Left renal pelvis (tissue), 4 donors: ENCODE data around the gene BCL3. TPM values are rescaled to one million over a fixed set of nuclear protein-coding genes. Genes with fewer than 3 reads are reported as not detected.
"Not testable (repeated sequence)": the region's sequence is repeated elsewhere in the genome, so short reads cannot be mapped to it uniquely, and the experiment has no call there.

ENCODE experiments used
- DNase-seq, 4 donors: peaks; one replicate each; pipeline ENCODE4 v3.0.0-alpha.2; 2013; ENCODE audit warnings: low read depth in 4 of 4, low spot score in 3 of 4
- polyA plus RNA-seq, 4 donors: library from polyadenylated mRNA; unstranded; fragments of 120-200 nt; gene quantifications; one replicate each; pipeline ENCODE4 v1.2.1, GENCODE V29; 2013; ENCODE audit not compliant: insufficient read length in 4 of 4

BCL3 gene
- polyA plus RNA-seq, 4 donors = 5.5 to 16.5 (median 8.8) TPM

DNA sequence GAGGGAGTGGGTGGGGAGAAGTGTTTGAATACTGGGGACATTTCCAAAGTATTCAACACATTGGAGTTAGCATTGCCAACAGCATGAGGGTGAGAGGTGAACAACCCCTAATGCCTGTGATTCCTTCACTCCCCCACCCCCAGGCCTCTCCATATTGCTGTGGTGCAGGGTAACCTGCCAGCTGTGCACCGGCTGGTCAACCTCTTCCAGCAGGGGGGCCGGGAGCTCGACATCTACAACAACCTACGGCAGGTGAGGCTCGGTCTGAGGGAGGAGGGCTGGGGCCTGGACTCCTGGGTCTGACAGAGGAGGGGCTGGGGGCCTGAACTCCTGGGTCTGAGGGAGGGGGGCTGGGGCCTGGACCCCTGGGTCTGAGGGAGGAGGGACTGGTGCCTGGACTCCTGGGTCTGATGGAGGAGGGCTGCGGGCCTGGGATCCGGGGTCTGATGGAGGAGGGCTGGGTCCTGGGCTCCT is 7.6 kb downstream of the BCL3 start:
- DNase-seq = no peak

DNA sequence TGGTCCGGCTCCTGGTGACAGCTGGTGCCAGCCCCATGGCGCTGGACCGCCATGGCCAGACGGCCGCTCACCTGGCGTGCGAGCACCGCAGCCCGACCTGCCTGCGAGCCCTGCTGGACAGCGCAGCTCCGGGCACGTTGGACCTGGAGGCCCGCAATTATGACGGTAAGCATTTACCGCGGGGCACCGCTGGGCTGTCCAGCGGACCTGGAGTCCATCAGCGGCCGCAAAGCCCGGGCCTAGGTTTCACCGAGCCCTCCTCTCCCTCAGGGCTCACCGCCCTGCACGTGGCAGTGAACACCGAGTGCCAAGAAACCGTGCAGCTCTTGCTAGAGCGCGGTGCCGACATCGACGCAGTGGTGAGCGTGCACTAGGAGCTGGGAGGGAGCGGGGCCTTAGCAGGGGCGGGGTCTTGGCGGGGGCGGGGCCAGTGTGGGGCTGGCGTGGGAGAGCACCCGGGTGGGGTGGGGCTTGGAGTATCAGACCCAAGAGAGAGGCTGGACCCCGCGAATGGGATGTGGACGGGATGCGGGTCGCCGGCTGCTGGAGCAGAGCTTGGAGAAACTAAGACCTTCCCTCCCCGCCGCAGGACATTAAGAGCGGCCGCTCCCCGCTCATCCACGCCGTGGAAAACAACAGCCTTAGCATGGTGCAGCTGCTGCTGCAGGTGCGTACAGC is 8.7 kb downstream of the BCL3 start:
- no peak for DNase-seq

DNA sequence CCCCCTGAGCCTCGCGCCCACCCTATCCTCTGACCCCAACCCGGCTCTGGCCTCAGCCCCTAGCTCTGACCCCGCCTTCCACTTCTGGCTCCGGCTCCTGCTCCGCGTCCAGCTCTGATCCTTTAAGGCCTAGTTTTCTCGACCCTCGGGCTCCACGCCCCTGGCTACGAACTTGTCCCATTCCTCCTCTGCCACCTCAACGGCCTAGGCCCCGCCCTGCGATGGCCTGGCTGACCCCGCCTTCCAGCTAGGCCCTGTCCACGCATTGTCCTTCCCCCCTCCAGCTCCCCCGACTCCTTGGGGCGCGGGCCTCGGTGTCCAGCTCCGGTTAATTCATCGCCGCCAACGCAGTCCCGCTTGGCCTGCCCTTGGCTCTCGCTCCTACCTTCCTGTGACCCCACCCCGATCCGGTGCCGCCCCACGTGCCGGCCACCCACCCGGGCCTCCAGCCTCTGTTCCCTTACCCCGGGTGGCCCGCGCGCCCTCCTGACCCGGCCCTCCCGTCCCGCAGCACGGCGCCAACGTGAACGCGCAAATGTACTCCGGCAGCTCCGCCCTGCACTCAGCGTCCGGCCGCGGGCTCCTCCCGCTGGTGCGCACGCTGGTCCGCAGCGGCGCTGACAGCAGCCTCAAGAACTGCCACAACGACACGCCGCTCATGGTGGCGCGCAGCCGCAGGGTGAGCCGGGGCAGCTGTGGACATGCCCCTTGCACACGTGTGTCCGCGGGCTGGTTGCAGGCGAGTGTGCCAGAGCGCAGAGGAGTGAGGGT is 9.4 kb downstream of the BCL3 start:
- no peak for DNase-seq

DNA sequence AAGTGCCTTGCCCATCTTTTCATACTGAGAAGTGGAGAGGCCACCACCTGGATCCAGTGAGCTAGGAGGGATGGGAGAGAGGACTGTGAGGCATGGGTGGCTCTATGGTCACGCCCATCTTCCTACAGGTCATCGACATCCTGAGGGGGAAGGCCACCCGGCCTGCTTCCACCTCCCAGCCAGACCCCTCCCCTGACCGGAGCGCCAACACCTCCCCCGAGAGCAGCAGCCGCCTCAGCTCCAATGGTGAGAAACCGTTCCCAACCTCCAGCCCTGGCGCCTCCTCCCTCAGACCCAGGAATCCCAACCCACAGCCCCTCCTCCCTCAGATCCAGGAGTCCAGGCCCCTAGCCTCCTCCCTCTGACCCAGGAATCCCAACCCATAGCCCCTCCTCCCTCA is 10.1 kb downstream of the BCL3 start:
- no peak for DNase-seq

DNA sequence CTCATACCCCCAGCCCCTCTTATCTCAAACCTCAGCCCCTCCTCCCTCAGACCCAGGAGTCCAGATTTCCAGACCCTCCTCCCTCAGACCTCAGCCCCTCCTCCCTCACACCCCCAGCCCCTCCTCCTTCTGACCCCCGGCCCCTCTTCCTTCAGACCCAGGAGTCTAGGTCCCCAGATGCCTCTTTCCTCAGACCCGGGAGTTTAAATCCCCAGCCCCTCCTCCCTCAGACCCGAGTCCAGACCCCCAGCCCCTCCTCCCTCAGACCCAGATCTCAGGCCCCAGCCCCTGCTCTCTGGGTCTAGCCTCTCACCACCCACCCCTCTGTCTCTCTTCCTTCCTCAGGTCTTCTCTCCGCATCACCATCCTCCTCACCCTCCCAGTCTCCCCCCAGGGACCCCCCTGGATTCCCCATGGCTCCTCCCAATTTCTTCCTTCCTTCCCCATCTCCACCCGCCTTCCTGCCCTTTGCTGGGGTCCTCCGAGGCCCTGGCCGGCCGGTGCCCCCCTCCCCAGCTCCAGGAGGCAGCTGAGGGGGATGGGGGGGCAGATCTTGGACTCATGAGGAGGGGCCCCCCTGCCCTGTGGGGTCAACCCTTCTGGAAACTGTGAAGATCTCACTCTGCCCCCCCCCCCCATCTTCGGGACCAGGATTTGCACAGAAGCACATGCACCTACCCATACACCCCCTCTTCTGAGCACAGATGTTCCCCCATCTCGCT is 10.7 kb downstream of the BCL3 start:
- no peak for DNase-seq

DNA sequence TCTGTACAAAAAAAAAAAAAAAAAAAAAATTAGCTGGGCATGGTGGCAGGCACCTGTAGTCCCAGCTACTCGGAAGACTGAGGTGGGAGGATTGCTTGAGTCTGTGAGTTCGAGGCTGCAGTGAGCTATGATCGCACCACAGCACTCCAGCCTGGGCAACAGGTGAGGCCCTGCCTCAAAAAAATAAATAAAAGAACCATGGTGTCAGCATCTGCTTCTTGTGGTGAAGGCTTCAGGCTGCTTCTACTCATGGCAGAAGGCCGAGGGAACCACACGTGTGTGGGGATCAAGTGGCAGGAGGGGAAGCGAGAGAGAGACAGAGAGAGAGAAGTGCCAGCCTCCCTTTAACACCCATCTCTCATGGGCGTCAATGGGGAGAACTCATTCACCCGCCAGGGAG is 13.5 kb downstream of the BCL3 start:
- no peak for DNase-seq

DNA sequence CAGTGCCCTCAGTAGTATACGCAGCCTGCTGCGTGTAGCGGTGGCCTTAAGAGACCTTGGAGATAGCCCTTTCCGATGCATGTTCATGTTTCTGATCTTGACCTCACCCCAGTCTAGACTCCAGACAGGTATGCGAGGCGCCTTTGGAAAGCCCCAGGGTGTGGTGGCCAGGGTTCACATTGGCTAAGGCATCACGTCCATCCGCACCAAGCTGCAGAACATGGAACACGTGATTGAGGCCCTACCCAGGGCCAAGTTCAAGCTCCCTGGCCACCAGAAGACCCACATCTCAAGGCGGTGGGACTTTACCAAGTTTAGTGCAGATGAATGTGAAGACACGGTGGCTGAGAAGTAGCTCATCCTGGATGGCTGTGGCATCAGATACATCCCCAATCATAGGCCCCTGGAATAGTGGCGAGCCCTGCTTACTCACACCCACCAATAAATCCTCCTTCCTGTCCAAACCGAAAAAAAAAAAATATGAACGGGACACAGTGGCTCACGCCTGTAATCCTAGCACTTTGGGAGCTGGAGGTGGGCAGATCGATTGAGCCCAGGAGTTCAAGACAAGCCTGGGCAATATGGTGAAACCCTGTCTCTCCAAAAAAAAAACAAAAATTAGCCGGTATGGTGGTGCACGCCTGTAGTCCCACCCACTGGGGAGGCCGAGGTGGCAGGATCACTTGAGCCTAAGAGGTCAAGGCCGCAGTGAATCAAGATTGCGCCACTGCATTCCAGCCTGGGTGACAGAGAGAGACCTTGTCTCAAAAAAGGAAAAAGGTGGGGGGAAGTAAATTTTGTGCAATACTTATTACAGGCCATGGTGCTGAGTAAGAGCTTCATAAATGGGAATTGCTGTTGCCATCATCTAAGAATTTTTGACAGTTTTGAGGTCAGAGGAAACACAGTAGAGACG is 16.8 kb downstream of the BCL3 start:
- no peak for DNase-seq

DNA sequence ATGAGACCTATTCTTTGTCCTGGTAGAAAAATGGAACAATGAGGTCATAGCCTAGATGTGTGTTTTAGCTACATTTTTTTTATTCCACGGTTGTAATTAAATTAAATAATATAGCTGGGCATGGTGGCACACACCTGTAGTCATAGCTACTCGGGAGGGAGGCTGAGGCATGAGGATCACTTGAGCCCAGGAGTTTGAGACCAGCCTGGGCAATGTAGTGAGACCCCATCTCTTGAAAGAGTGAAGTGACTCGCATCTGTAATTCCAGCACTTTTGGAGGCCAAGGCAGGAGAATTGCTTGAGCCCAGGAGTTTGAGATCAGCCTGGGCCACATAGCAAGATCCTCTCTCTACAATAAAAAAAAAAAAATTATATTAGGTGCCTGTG is 17.4 kb downstream of the BCL3 start:
- DNase-seq = no peak

DNA sequence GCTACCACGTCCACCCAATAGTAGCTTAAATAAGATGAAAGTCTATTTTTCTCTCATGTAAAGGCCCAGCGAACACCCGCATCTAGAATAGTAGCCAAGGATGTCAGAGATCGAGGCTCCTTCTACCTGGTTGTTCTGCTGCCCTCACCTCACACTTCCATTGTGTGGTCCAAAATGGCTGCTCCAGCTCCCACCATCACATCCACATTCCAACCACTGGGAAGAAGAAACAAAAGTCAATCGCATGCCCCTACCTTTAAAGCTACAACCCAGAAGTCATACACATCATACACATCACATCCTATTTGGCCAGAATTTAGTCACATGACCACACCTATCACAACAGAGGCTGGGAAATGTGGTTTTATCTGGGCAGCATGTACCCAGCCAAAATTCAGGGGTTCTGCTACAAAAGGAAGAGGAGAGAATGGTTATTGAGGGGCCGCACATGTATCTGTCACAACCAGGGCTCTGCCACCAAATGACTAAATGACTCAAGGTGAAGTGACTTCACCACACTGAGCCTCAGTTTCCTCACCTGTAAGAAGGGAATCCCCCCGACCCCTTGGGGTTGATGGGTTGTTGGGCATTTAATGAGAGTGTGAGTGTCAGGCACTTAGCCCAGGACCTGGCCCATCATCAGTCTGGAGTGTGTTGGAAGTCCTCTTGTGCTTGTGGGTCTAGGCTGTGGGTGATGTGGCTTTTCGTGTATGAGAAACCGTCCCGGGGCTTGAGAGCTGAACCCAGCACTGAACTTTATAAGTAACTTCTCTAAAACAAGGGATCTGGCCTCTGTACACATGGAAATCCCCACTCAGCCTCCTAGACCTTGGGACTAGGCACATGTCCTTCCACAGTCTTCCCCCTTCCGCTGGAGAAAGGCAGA is 19.0 kb downstream of the BCL3 start:
- DNase-seq = no peak

DNA sequence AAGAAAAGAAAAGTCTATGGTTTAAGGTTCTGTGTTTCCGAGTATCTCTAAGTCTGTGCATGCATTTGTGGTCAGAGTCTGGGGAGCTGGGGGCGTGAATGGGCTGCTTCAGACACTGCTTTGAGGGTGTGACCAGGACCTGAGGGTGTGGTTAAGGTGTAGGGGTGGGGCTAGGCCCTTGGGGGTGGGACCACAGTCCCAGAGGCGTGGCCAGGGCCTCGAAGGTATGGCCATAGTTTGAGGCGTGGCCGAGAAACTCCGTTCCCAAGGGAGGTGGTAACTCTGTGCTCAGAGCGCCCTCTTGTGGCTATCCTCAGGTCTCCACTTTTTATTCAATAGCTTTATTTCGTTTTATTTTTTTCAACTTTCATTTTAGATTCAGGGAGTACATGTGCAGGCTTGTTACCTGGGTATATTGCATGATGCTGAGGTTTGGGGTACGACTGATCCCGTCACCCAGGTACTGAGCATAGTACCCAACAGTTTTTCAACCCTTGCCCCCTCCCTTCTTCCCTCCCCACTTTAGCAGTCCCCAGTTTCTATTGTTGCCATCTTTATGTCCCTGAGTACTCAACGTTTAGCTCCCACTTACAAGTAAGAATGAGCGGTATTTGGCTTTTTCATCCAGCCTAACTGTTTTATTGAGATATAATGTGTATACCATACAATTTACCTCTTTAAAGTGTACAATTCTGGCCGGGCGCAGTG is 22.2 kb downstream of the BCL3 start:
- peak in 1 of 4 donors; percentile 86 for DNase-seq

DNA sequence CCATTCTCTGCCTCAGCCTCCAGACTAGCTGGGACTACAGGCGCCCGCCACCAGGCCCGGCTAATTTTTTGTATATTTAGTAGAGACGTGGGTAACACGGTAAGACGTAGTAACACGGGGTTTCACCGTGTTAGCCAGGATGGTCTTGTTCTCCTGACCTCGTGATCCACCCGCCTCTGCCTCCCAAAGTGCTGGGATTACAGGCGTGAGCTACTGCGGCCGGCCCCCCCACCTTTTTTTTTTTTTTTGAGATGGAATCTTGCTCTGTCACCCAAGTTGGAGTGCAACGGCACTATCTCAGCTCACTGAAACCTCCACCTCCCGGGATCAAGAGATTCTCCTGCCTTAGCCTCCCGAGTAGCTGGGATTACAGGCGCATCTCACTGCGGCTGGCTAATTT is 23.6 kb downstream of the BCL3 start:
- DNase-seq = not testable (repeated sequence)

DNA sequence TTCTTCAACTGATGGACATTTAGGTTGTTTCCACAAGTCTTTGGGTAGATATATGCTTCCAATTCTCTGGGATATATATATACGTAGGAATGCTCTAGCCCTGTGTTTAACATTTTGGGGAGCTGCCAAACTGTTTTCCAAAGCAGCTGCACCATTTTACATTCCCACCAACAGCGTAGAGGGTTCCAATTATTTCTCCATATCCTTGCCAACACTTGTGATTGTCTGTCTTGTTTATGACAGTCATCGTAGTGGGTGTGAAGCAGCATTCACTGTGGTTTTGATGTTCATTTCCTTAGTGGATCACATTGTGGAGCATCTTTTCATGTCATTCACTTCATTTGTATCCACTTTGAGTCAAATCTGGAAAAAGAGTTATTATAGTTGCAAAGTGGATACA is 24.5 kb downstream of the BCL3 start:
- DNase-seq = no peak

DNA sequence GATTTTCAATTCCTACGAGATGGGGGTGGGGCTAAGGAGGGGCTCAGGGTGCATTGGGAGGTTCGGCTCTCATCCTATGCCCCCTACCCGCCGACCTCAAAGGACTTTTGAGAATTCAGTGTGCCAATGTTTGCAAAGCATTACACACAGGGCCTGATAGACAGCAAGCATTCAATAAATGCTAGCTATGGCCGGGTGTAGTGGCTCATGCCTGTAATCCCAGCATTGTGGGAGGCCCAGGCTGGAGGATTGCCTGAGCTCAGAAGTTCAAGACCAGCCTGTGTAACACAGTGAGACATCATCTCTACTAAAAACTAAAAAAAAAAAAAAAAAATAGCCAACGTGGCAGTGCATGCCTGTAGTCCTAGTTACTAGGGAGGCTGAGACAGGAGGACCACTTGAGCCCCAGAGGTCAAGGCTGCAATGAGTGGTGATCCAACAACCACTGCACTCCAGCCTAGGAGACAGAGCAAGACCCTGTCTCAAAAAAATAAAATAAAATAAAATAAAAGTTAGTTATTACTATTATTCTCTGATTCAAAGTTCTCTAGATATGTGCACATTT is 27.2 kb downstream of the BCL3 start:
- no peak for DNase-seq

DNA sequence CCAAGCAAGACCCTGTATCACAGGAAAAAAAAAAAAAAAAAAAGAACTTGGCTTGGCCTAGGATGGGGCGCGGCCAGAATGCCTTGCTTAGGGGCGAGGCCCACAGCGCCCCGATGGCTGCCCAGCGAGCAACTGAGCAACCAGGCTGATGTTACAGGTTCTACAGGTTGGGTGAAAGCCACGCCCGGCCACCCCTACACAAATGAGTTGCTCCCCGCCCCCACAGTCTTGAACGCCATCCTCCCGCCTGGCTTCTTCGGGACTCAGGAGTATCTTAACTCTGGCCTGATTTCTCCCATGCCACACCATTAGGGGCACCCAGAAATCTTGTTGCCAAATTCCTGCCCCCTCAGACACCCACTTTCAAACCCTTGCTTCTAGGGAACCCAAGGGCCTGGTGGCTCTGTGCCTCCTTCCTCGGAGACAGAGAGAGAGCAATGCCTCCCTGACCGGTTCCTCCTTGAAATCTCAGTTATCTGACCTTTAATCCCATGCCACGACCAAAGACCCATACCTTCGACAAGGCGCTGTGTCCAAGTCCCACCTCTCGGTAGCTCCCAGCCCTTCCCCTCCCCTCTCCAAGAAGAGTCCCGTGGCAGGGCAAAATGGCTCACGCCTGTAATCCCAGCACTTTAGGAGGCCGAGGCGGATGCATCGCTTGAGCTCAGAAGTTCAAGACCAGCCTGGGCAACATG is 28.0 kb downstream of the BCL3 start:
- DNase-seq = no peak

DNA sequence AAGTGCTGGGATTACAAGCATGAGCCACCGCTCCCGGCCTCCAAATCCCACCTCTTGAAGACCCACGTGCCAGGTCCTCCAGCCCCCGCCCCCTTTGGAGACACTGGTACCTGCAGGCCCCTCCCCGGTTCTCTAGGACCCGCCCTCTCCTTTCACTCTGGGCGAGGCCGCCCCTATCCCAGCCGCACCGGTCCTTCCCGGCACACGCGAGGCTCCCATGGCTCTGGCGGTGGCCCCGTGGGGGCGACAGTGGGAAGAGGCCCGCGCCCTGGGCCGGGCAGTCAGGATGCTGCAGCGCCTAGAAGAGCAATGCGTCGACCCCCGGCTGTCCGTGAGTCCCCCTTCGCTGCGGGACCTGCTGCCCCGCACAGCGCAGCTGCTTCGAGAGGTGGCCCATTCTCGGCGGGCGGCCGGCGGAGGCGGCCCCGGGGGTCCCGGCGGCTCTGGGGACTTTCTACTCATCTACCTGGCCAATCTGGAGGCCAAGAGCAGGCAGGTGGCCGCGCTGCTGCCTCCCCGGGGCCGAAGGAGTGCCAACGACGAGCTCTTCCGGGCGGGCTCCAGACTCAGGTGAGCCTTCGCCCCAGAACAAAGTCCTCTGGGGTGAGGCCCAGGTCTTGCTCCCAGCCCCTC is 29.3 kb downstream of the BCL3 start, which contains the start of gene CBLC:
CBLC (plus strand) TSS at position 176 of the 633 bp plus-strand sequence; CDS start at position 218, 42 bp downstream.
- DNase-seq = no peak

DNA sequence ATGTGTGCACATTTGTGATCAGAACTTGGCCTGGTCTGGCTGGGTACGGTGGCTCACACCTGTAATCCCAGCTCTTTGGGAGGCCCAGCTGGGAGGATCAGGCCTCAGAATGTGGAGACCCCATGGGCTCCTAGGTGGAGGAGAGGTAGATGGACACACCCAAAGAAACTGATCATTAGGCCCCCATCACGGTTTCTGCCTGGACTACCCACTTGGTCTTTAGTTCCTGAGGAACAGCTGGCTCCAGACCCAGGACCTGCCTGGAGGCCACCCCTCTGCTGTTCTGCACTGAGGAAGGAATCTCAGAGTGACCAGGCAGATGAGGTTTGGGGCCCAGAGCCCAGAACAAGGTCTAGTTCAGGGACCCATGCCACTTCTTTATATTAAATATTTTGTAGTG is 30.6 kb downstream of the BCL3 start:
- DNase-seq = no peak

DNA sequence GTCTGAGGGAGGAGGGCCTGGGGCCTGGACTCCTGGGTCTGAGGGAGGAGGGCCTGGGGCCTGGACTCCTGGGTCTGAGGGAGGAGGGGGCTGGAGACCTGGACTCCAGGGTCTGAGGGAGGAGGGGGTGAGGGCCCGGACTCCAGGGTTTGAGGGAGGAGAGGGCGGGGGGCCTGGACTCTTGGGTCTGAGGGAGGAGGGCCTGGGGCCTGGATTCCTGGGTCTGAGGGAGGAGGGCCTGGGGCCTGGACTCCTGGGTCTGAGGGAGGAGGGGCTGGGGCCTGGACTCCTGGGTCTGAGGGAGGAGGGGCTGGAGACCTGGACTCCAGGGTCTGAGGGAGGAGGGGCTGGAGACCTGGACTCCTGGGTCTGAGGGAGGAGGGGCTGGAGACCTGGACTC is 33.2 kb downstream of the BCL3 start:
- DNase-seq = not testable (repeated sequence)
